GM21737 (cell line): ENCODE data around the gene RGS12.

Experiments used
- ATAC-seq: cut with Tn5 transposase; IDR thresholded peaks from one replicate; pipeline ENCODE4 v1.9.1; 2021; ENCODE audit warnings: mild to moderate bottlenecking, moderate library complexity; ENCODE audit not compliant: unreplicated experiment

Gene RGS12

GRCh38 chr4:3324093-3324815, 31.4 kb downstream of the RGS12 start:
- no peak for ATAC-seq

GRCh38 chr4:3328814-3329663, 36.2 kb downstream of the RGS12 start:
- ATAC-seq = no peak

- no peak for ATAC-seq
These were observed 37.1 kb downstream of the RGS12 start for GRCh38 chr4:3329887-3330286.

- ATAC-seq = no peak
These were observed 37.9 kb downstream of the RGS12 start for GRCh38 chr4:3330707-3331106.

- no peak for ATAC-seq
These were observed 38.9 kb downstream of the RGS12 start for GRCh38 chr4:3331511-3332394.

GRCh38 chr4:3332498-3332897, 39.7 kb downstream of the RGS12 start:
- no peak for ATAC-seq

GRCh38 chr4:3334316-3334715, 41.5 kb downstream of the RGS12 start:
- no peak for ATAC-seq

- no peak for ATAC-seq
These were observed 42.6 kb downstream of the RGS12 start for GRCh38 chr4:3335385-3335784.

- ATAC-seq = no peak
These were observed 43.2 kb downstream of the RGS12 start for GRCh38 chr4:3335982-3336381.

- ATAC-seq = no peak
These were observed 43.8 kb downstream of the RGS12 start for GRCh38 chr4:3336382-3337356.

GRCh38 chr4:3337357-3337732, 44.5 kb downstream of the RGS12 start:
- no peak for ATAC-seq

- no peak for ATAC-seq
These were observed 45.0 kb downstream of the RGS12 start for GRCh38 chr4:3337811-3338210.

GRCh38 chr4:3338321-3338838, 45.6 kb downstream of the RGS12 start:
- ATAC-seq = no peak

- ATAC-seq = no peak
These were observed 46.2 kb downstream of the RGS12 start for GRCh38 chr4:3338976-3339531.

- ATAC-seq = no peak
These were observed 46.8 kb downstream of the RGS12 start for GRCh38 chr4:3339577-3339976.

GRCh38 chr4:3340038-3340699, 47.3 kb downstream of the RGS12 start:
- ATAC-seq = no peak

GRCh38 chr4:3340700-3341083, 47.9 kb downstream of the RGS12 start:
- ATAC-seq = no peak

- ATAC-seq = no peak
These were observed 48.9 kb downstream of the RGS12 start for GRCh38 chr4:3341760-3342159.

- ATAC-seq = no peak
These were observed 49.5 kb downstream of the RGS12 start for GRCh38 chr4:3342182-3342854.
